RWPE2 (cell line): ENCODE measurements around the gene ADAMTSL1.
A peak's percentile ranks its signal among the peaks of the same experiment; 100 is the strongest.

Experiments
- ATAC-seq: fragments of 200-7000 bp; cut with Tn5 transposase; 3 replicates; pipeline ENCODE4 v1.9.1; 2021; ENCODE audit warnings: low read depth
- DNase-seq: peaks from one replicate; pipeline ENCODE4 v3.0.0-alpha.2; 2020; ENCODE audit warnings: low spot score
- H3K27ac ChIP-seq: fragments of 450-650 bp; 2 replicates; pipeline ENCODE4 v1.5.1; 2017; ENCODE audit warnings: mild to moderate bottlenecking; ENCODE audit not compliant: poor library complexity, severe bottlenecking
- H3K27me3 ChIP-seq: fragments of 250-450 bp; sonication (Bioruptor Pico); 2 replicates; pipeline ENCODE4 v1.5.1; 2021; ENCODE audit warnings: mild to moderate bottlenecking, moderate library complexity; ENCODE audit not compliant: insufficient read depth, poor library complexity, severe bottlenecking
- H3K36me3 ChIP-seq: fragments of 250-450 bp; sonication (Bioruptor Pico); 2 replicates; pipeline ENCODE4 v1.5.1; 2020; ENCODE audit warnings: low read depth, mild to moderate bottlenecking, moderate library complexity
- H3K4me1 ChIP-seq: fragments of 250-450 bp; sonication (Bioruptor Pico); 2 replicates; pipeline ENCODE4 v1.5.1; 2021; ENCODE audit warnings: mild to moderate bottlenecking, moderate library complexity; ENCODE audit not compliant: insufficient read depth, poor library complexity, severe bottlenecking
- H3K4me3 ChIP-seq: fragments of 250-450 bp; sonication (Bioruptor Pico); 2 replicates; pipeline ENCODE4 v1.5.1; 2021; ENCODE audit warnings: mild to moderate bottlenecking, moderate library complexity; ENCODE audit not compliant: severe bottlenecking
- H3K9me3 ChIP-seq: fragments of 250-450 bp; sonication (Bioruptor Pico); 2 replicates; pipeline ENCODE4 v1.5.1; 2021; ENCODE audit warnings: mild to moderate bottlenecking, moderate library complexity; ENCODE audit not compliant: severe bottlenecking
- CTCF ChIP-seq: fragments of 450-650 bp; IDR thresholded peaks from one replicate; pipeline ENCODE4 v1.5.1; 2017; ENCODE audit warnings: mild to moderate bottlenecking, moderate library complexity; ENCODE audit not compliant: poor library complexity, severe bottlenecking

ADAMTSL1 gene

DNA sequence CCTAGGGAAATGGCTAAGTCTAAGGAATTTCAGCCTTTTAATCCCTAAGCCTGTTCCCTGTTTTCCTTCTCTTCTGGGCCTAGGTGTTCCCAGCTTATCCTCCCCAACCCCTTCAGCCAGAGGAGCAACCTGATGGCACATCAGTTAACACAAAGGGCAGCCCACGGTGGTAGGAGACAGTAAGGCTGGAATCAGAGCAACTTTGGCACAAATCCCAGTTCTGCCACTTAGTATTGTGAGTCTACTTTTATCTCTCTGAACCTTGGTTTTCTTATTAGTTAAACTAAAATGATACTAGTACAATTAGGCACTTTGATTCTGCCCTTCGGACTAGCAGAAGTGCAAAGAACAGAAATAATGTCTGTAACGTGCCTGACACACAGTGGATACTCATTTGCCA is 312.2 kb downstream of the ADAMTSL1 start:
- Histone ChIP-seq H3K27me3 (no peaks in the 10 kb centered on the region), H3K27ac (no peak overlapping the region), H3K9me3 (no peaks in the 10 kb centered on the region), H3K4me3 (no peak overlapping the region), H3K36me3 (no peaks in the 10 kb centered on the region), H3K4me1 (no peaks in the 10 kb centered on the region)
- TF ChIP-seq CTCF = no peak
- ATAC-seq (no peak), DNase-seq (no peak)

GRCh38 chr9:18786911-18787650 is 313.1 kb downstream of the ADAMTSL1 start:
- Histone ChIP-seq H3K27me3 (no peaks in the 10 kb centered on the region), H3K4me3 (no peak overlapping the region), H3K27ac (no peak overlapping the region), H3K4me1 (no peaks in the 10 kb centered on the region), H3K9me3 (no peaks in the 10 kb centered on the region), H3K36me3 (no peaks in the 10 kb centered on the region)
- ATAC-seq (no peak), DNase-seq (no peak)
- no peak for TF ChIP-seq CTCF

GRCh38 chr9:18788256-18788655 is 314.3 kb downstream of the ADAMTSL1 start:
- H3K9me3 ChIP-seq = no peaks in the 10 kb centered on the region
- TF ChIP-seq CTCF = no peak
- no peaks in the 10 kb centered on the region for H3K36me3 ChIP-seq
- no peak overlapping the region for H3K4me3 ChIP-seq
- no peak overlapping the region for H3K27ac ChIP-seq
- no peak for DNase-seq
- ATAC-seq = no peak
- H3K4me1 ChIP-seq = no peaks in the 10 kb centered on the region
- H3K27me3 ChIP-seq = no peaks in the 10 kb centered on the region

DNA sequence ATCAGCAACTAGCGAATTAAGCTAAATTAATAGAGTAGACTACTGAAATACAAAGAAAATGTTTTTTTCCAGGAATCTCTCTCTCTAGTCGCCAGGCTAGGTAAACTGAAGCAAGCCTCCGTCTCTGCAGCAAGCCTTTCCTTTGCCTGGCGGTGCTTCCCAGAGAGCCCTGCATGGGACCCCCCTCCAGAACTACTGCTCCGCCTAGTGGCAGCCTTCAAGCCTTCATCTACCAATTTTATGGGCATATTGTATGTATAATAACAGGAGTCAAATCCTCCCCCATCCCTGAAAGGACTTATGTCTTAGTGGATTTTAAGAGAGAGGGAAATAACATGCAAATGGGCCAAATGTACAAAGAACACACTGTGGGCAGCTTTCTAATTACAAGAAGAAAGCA is 317.1 kb downstream of the ADAMTSL1 start:
- no peak overlapping the region for H3K27ac ChIP-seq
- no peak overlapping the region for H3K4me3 ChIP-seq
- DNase-seq (no peak), ATAC-seq (peak; percentile 42; the same call in 2 of the 3 replicates)
- no peaks in the 10 kb centered on the region for H3K27me3 ChIP-seq
- TF ChIP-seq CTCF = peak; percentile 56
- H3K4me1 ChIP-seq = no peaks in the 10 kb centered on the region
- no peaks in the 10 kb centered on the region for H3K9me3 ChIP-seq
- no peaks in the 10 kb centered on the region for H3K36me3 ChIP-seq

GRCh38 chr9:18793122-18793521 is 319.2 kb downstream of the ADAMTSL1 start:
- no peaks in the 10 kb centered on the region for H3K4me1 ChIP-seq
- ATAC-seq = no peak
- H3K4me3 ChIP-seq = no peak overlapping the region
- H3K36me3 ChIP-seq = no peaks in the 10 kb centered on the region
- no peak for TF ChIP-seq CTCF
- no peaks in the 10 kb centered on the region for H3K9me3 ChIP-seq
- no peak for DNase-seq
- no peak overlapping the region for H3K27ac ChIP-seq
- H3K27me3 ChIP-seq = no peaks in the 10 kb centered on the region
